H1 (cell line): Measurements from ENCODE around the gene ACAA1. TPM values are rescaled to one million over a fixed set of nuclear protein-coding genes. Genes with fewer than 3 reads are reported as not detected.

Source experiments
- CTCF ChIA-PET: fragments of 300-600 bp; sonication (Branson Sonifier 250); formaldehyde crosslinking; loops from one replicate; lab custom pipeline; 2021; ENCODE audit not compliant: partially characterized antibody; lab: Charles Lee
- POLR2A ChIA-PET: fragments of 300-600 bp; sonication (Branson Sonifier 250); formaldehyde crosslinking; loops from one replicate; lab custom pipeline; 2021; ENCODE audit warnings: inconsistent platforms; ENCODE audit not compliant: partially characterized antibody; lab: Charles Lee
- DNase-seq, 2 experiments: peaks; one replicate each; pipeline versions ENCODE4 v3.0.0 to v3.0.0-alpha.2; 2010 to 2022; ENCODE audit warnings: low spot score in 2 of 2, low read depth in 1 of 2, mixed read lengths in 1 of 2
- FAIRE-seq: peaks from 2 replicates; lab custom pipeline; 2011; peaks lifted over from hg19 to GRCh38; lab: Jason Lieb, UNC
- H2AFZ ChIP-seq: 2 replicates; pipeline ENCODE4 v1.8.1; 2012; ENCODE audit warnings: low read length, inconsistent platforms
- H2AK5ac ChIP-seq: 2 replicates; pipeline ENCODE4 v1.6.1; 2013; ENCODE audit warnings: low read depth, low read length
- H2BK120ac ChIP-seq: replicated peaks from 2 replicates; pipeline ENCODE3; 2013; ENCODE audit warnings: low read depth, low read length, inconsistent platforms
- H2BK12ac ChIP-seq: 2 replicates; pipeline ENCODE4 v1.6.1; 2013; ENCODE audit warnings: low read depth, low read length
- H2BK15ac ChIP-seq: 2 replicates; pipeline ENCODE4 v1.6.1; 2013; ENCODE audit warnings: low read length
- H2BK20ac ChIP-seq: 2 replicates; pipeline ENCODE4 v1.6.1; 2013; ENCODE audit warnings: low read length
- H2BK5ac ChIP-seq: 2 replicates; pipeline ENCODE4 v1.6.1; 2013; ENCODE audit warnings: low read depth, low read length
- H3K14ac ChIP-seq: 2 replicates; pipeline ENCODE4 v1.6.1; 2013; ENCODE audit warnings: inconsistent platforms; ENCODE audit not compliant: insufficient read length
- H3K18ac ChIP-seq: 2 replicates; pipeline ENCODE4 v1.6.1; 2013; ENCODE audit warnings: low read length; ENCODE audit errors: extremely low read depth
- H3K23ac ChIP-seq: 2 replicates; pipeline ENCODE4 v1.6.1; 2013; ENCODE audit warnings: inconsistent platforms; ENCODE audit not compliant: insufficient read length
- H3K23me2 ChIP-seq: 2 replicates; pipeline ENCODE4 v1.6.1; 2013; ENCODE audit warnings: low read depth, low read length
- H3K27ac ChIP-seq: 2 replicates; pipeline ENCODE4 v1.6.1; 2011; ENCODE audit warnings: low read depth, low read length, inconsistent platforms
- H3K27me3 ChIP-seq, 4 experiments: replicated peaks in 1 of 4; 1 replicate in 1 of 4; 2 replicates in 3 of 4; pipeline versions ENCODE4 v1.6.1 to v1.8.1; 2011 to 2013; ENCODE audit warnings: low read length in 3 of 4, mild to moderate bottlenecking in 3 of 4, inconsistent platforms in 2 of 4, mixed read lengths in 2 of 4, moderate library complexity in 1 of 4; ENCODE audit not compliant: control insufficient read depth in 3 of 4, insufficient read depth in 3 of 4; ENCODE audit errors: extremely low read depth in 1 of 4
- H3K36me3 ChIP-seq, 4 experiments: 2 replicates each; pipeline versions ENCODE4 v1.6.1 to v1.8.1; 2011 to 2013; ENCODE audit warnings: mild to moderate bottlenecking in 4 of 4, low read length in 3 of 4, moderate library complexity in 2 of 4, control low read depth in 1 of 4, inconsistent platforms in 1 of 4; ENCODE audit not compliant: insufficient read depth in 4 of 4, control insufficient read depth in 2 of 4
- H3K4ac ChIP-seq: replicated peaks from 2 replicates; pipeline ENCODE3; 2013; ENCODE audit warnings: low read length, low read depth, mixed read lengths, inconsistent platforms; ENCODE audit not compliant: insufficient read length
- H3K4me1 ChIP-seq, 4 experiments: replicated peaks in 1 of 4; 1 replicate in 1 of 4; 2 replicates in 3 of 4; pipeline versions ENCODE4 v1.6.1 to v1.8.1; 2011 to 2013; ENCODE audit warnings: low read length in 3 of 4, inconsistent platforms in 2 of 4, mixed read lengths in 1 of 4; ENCODE audit not compliant: insufficient read depth in 4 of 4, control insufficient read depth in 3 of 4
- H3K4me2 ChIP-seq, 2 experiments: 2 replicates each; pipeline versions ENCODE4 v1.6.1 to v1.8.1; 2011 to 2013; ENCODE audit warnings: low read depth in 2 of 2, low read length in 2 of 2, control low read depth in 1 of 2, inconsistent platforms in 1 of 2, mild to moderate bottlenecking in 1 of 2; ENCODE audit not compliant: insufficient read depth in 1 of 2
- H3K4me3 ChIP-seq, 4 experiments: fragments of 200-600, 300-600 bp in 1 of 4; sonication (generic), shearing (Covaris generic), sonication (Bioruptor Twin) in 1 of 4; 2 replicates each; pipeline versions ENCODE4 v1.5.1 to v1.8.1; 2011 to 2016; ENCODE audit warnings: low read length in 4 of 4, low read depth in 3 of 4, control low read depth in 2 of 4, inconsistent platforms in 2 of 4, mild to moderate bottlenecking in 2 of 4, mixed read lengths in 1 of 4, moderate library complexity in 1 of 4; ENCODE audit not compliant: insufficient read depth in 2 of 4; ENCODE audit errors: extremely low read depth in 1 of 4
- H3K56ac ChIP-seq: replicated peaks from 2 replicates; pipeline ENCODE3; 2013; ENCODE audit warnings: low read depth, mild to moderate bottlenecking, mixed read lengths, low read length, inconsistent platforms; ENCODE audit not compliant: insufficient read length
- H3K79me1 ChIP-seq: 2 replicates; pipeline ENCODE4 v1.6.1; 2013; ENCODE audit warnings: low read depth, low read length, control low read depth
- H3K79me2 ChIP-seq, 2 experiments: 2 replicates each; pipeline versions ENCODE4 v1.6.1 to v1.8.1; 2012 to 2013; ENCODE audit warnings: low read length in 2 of 2, mild to moderate bottlenecking in 2 of 2, inconsistent platforms in 1 of 2; ENCODE audit not compliant: insufficient read depth in 2 of 2, control insufficient read depth in 1 of 2
- H3K9ac ChIP-seq, 4 experiments: replicated peaks in 1 of 4; 1 replicate in 1 of 4; 2 replicates in 3 of 4; pipeline versions ENCODE4 v1.6.1 to v1.8.1; 2011 to 2013; ENCODE audit warnings: low read depth in 3 of 4, low read length in 3 of 4, control low read depth in 2 of 4, mild to moderate bottlenecking in 2 of 4, moderate library complexity in 2 of 4, inconsistent platforms in 1 of 4; ENCODE audit errors: extremely low read depth in 1 of 4
- H3K9me3 ChIP-seq, 2 experiments: 2 replicates each; pipeline versions ENCODE4 v1.6.1 to v1.8.1; 2012 to 2013; ENCODE audit warnings: mild to moderate bottlenecking in 2 of 2, moderate library complexity in 2 of 2, control low read depth in 1 of 2, inconsistent platforms in 1 of 2, low read depth in 1 of 2, low read length in 1 of 2, mixed read lengths in 1 of 2; ENCODE audit not compliant: insufficient read depth in 2 of 2
- H4K20me1 ChIP-seq, 2 experiments: replicated peaks in 1 of 2; 2 replicates each; pipeline versions ENCODE3 to v1.8.1; 2011 to 2013; ENCODE audit warnings: inconsistent platforms in 2 of 2, low read length in 2 of 2, mild to moderate bottlenecking in 1 of 2; ENCODE audit not compliant: insufficient read depth in 2 of 2, control insufficient read depth in 1 of 2
- H4K5ac ChIP-seq: 2 replicates; pipeline ENCODE4 v1.6.1; 2013; ENCODE audit warnings: low read length, low read depth, mixed read lengths, inconsistent platforms; ENCODE audit not compliant: insufficient read length
- H4K8ac ChIP-seq: 2 replicates; pipeline ENCODE4 v1.8.0; 2013; ENCODE audit warnings: mild to moderate bottlenecking, moderate library complexity, low read length, inconsistent platforms; ENCODE audit not compliant: insufficient read depth; ENCODE audit errors: extremely low read depth
- H4K91ac ChIP-seq: replicated peaks from 2 replicates; pipeline ENCODE3; 2013; ENCODE audit warnings: low read length, mixed read lengths, inconsistent platforms; ENCODE audit not compliant: insufficient read length
- ATF3 ChIP-seq: IDR thresholded peaks from 2 replicates; pipeline ENCODE4 v1.6.1; 2011; ENCODE audit warnings: low read depth, mild to moderate bottlenecking, low read length; ENCODE audit not compliant: insufficient read depth
- FOSL1 ChIP-seq: IDR thresholded peaks from 2 replicates; pipeline ENCODE4 v1.6.1; 2011; ENCODE audit warnings: mild to moderate bottlenecking, low read depth, low read length, moderate library complexity; ENCODE audit not compliant: insufficient read depth
- KDM5A ChIP-seq: fragments of 200-600 bp; IDR thresholded peaks from 2 replicates; pipeline ENCODE4 v1.7.1; 2012; ENCODE audit warnings: mild to moderate bottlenecking, low read length, inconsistent platforms, mixed read lengths
- MAX ChIP-seq: IDR thresholded peaks from 2 replicates; pipeline ENCODE4 v1.6.1; 2012; ENCODE audit warnings: inconsistent platforms
- PHF8 ChIP-seq: fragments of 200-600 bp; sonication (generic); conservative IDR thresholded peaks from 2 replicates; pipeline ENCODE4 v1.7.1; 2012; ENCODE audit warnings: low read depth, mild to moderate bottlenecking, inconsistent platforms, low read length, moderate library complexity
- POU5F1 ChIP-seq: IDR thresholded peaks from 2 replicates; pipeline ENCODE4 v1.6.1; 2011; ENCODE audit warnings: low read depth, mild to moderate bottlenecking, low read length, moderate library complexity
- SIN3A ChIP-seq, 2 experiments: IDR thresholded peaks in 1 of 2; conservative IDR thresholded peaks in 1 of 2; 2 replicates each; pipeline ENCODE4 v1.6.1; 2011 to 2012; ENCODE audit warnings: low read length in 2 of 2, improper control_type of control experiment in 1 of 2, low read depth in 1 of 2, mild to moderate bottlenecking in 1 of 2
- SP2 ChIP-seq: IDR thresholded peaks from 2 replicates; pipeline ENCODE4 v1.6.1; 2012; ENCODE audit warnings: mild to moderate bottlenecking, low read length, inconsistent platforms
- WGBS, 2 experiments: shearing (Covaris generic) in 1 of 2; methylation state at CpG; one replicate each; pipeline versions ENCODE4 v1.1.6 to v1.1.7; 2013 to 2015; ENCODE audit warnings: low lambda C conversion rate in 2 of 2, mixed read lengths in 2 of 2, inconsistent platforms in 1 of 2, low coverage in 1 of 2, missing lambda C conversion rate in 1 of 2; ENCODE audit not compliant: insufficient replicate concordance in 2 of 2, insufficient coverage in 1 of 2, insufficient read length in 1 of 2; ENCODE audit errors: extremely low coverage in 1 of 2, missing lambda C conversion rate in 1 of 2; 5-methylcytosine and 5-hydroxymethylcytosine counted together
- polyA plus RNA-seq, 7 experiments: library from polyadenylated mRNA; depleted of rRNA in 3 of 7; stranded (reverse) in 5 of 7; unstranded in 2 of 7; fragments of >200 nt in 5 of 7; fragments of 200-250 nt in 2 of 7; gene quantifications; 1 replicate in 5 of 7; 2 replicates in 1 of 7; 4 replicates in 1 of 7; pipeline versions ENCODE4 v1.2.1 to v1.2.3, GENCODE V29; 2011 to 2013; ENCODE audit warnings: missing spikeins in 2 of 7, mixed read lengths in 2 of 7
- total RNA-seq: library from RNA; stranded (reverse); fragmentation: NEBNext Ultra II Directional; extraction: Animal tissue kit (Norgen Biotek cat#: 25700); gene quantifications from 2 replicates; pipeline ENCODE4 v1.2.1, GENCODE V29; 2021

ACAA1 gene
- total and polyA plus RNA-seq, 2 of the 8 experiments (the other 6 are each of a cell fraction or from before 2014, with no cell fraction given), result 23.1 to 34.8 TPM

GRCh38 chr3:38101811-38102443 lies 35.0 kb downstream of the ACAA1 start:
- H3K4me1 ChIP-seq, result peaks cover 3 to 13% (median 5%) of the 10 kb centered on the region in 4 experiments; a peak in 6 of 7 replicates
- H4K5ac ChIP-seq, result no peak overlapping the region
- no peaks in the 10 kb centered on the region for H3K36me3 ChIP-seq
- H2AK5ac ChIP-seq, result no peak overlapping the region
- WGBS, 2 experiments, result 78% methylated on average over 6 of the region's 6 CpGs; no CpG with 5 or more reads in 1 of the 2 experiments
- FAIRE-seq (no peak), DNase-seq (no peak)
- no peaks in the 10 kb centered on the region; the same call in 1 of the 2 replicates for H3K23me2 ChIP-seq
- H2BK5ac ChIP-seq, result no peak overlapping the region
- H3K23ac ChIP-seq, result no peak overlapping the region
- no peak overlapping the region for H3K56ac ChIP-seq
- H2BK20ac ChIP-seq, result no peak overlapping the region
- ChIA-PET POLR2A (interaction anchor here (1.2 kb wide), 1 partner anchor 64 kb away, joined by 5 read pairs; the partner anchor contains the start of gene OXSR1), CTCF (interaction anchor here (0.6 to 7.9 kb wide), 4 partner anchors 8 to 29 kb away, joined by 3 to 54 read pairs (median 4); no protein-coding TSS in a partner anchor)
- H3K9ac ChIP-seq, result no peak overlapping the region
- H2AFZ ChIP-seq, result peak overlapping the region; percentile 58; the same call in 1 of the 2 replicates
- H4K91ac ChIP-seq, result no peak overlapping the region
- H3K79me2 ChIP-seq, result no peaks in the 10 kb centered on the region
- no peak overlapping the region for H2BK120ac ChIP-seq
- H3K14ac ChIP-seq, result no peak overlapping the region
- H3K9me3 ChIP-seq, result 0 out of 4 replicates have a peak, but pooled peaks cover 0 to 5% of the 10 kb centered on the region in 2 experiments
- H3K27me3 ChIP-seq, result peaks cover 0 to 2% (median 0%) of the 10 kb centered on the region in 4 experiments; a peak in 1 of 7 replicates
- no peak overlapping the region for H2BK12ac ChIP-seq
- TF ChIP-seq ATF3, result no peak
- no peak for TF ChIP-seq PHF8
- TF ChIP-seq SP2, result no peak
- TF ChIP-seq MAX, result no peak
- TF ChIP-seq POU5F1, result no peak
- no peak for TF ChIP-seq SIN3A (conservative IDR thresholded peaks at IDR 0.05 in 1 of 2, IDR thresholded peaks at IDR 0.05 in 1 of 2; ENCODE audit: low read depth in 1 of 2, low read length in 2 of 2)
- TF ChIP-seq FOSL1, result no peak
- no peak for TF ChIP-seq KDM5A
- H3K27ac ChIP-seq, result no peak overlapping the region
- H3K4me2 ChIP-seq, result no peak overlapping the region
- H2BK15ac ChIP-seq, result no peak overlapping the region
- H4K8ac ChIP-seq, result no peak overlapping the region
- H3K4me3 ChIP-seq, result no peak overlapping the region
- no peak overlapping the region for H3K4ac ChIP-seq
- no peaks in the 10 kb centered on the region for H4K20me1 ChIP-seq
- no peaks in the 10 kb centered on the region for H3K79me1 ChIP-seq
- no peak overlapping the region for H3K18ac ChIP-seq
